Inflammatory macrophage treated with lipopolysaccharide for 4 hours (primary cell): ENCODE measurements around the gene PTPRB.

Experiments used
- DNase-seq: peaks from one replicate; pipeline ENCODE4 v3.0.0-alpha.2; 2020

PTPRB gene

GRCh38 chr12:70637303-70638085, at the start of gene PTPRB:
Gene PTPRB (minus strand): TSS chr12:70637429. CDS start chr12:70637395, 34 bp downstream.
- no peak for DNase-seq

DNA sequence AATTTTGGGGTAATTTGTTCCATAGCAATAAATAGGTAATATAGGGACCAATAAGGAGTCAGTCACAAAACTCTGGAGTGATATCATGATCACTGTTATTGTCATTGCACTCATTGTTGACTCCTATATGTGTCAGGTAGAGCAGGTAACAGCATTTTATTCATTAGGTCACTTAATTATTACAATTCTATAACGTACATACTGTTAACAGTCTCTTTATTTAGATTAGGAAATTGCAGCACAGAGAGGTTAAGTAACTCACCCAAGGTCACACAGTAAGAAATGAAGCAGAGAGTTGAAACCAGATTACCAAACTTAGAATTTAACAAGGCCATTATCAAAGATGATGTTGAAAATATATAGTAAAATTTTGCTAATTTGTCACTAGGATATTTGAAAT, 49.7 kb upstream of the PTPRB start:
- DNase-seq = no peak

GRCh38 chr12:70686299-70686698, 49.1 kb upstream of the PTPRB start:
- no peak for DNase-seq

DNA sequence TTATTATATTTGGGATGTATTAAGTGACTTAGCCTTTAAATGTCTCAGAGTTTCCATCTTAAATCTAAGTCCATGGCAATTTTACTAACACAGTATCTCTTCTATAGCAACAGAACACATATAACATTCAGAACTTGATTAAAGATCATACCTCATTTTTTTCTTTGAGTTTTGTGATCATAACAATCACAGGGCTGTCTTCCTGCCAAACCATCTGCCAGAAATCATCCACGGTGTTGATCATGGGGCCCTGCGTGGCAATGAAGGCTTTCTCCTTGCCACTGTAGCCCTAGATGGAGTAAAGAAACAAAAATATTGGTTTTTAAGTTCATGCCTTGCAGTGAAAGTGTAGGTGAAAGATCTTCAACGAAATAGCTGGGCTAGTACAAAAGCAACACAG, 46.7 kb upstream of the PTPRB start:
- no peak for DNase-seq

GRCh38 chr12:70671698-70672097, 34.5 kb upstream of the PTPRB start:
- DNase-seq = no peak

DNA sequence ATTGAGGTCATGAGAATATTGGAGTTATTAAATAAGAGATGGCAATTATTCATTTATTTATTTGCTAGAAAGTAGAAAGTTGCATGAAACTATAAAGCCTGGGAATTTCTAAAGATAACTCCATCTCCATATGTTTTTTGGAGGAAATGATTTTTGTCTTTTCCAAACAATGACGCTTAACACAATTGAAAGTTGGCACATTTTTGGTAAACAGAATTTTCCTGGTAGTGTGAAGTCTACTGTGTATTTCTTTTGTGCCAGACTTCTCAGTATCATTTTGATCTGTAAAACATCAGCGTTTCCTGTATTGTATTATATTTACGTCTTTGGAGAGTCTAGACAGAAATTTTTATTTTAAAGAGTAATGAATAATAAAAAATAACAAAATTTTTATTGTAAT, 33.7 kb upstream of the PTPRB start:
- no peak for DNase-seq

GRCh38 chr12:70667253-70667652, 30.0 kb upstream of the PTPRB start:
- DNase-seq = no peak

DNA sequence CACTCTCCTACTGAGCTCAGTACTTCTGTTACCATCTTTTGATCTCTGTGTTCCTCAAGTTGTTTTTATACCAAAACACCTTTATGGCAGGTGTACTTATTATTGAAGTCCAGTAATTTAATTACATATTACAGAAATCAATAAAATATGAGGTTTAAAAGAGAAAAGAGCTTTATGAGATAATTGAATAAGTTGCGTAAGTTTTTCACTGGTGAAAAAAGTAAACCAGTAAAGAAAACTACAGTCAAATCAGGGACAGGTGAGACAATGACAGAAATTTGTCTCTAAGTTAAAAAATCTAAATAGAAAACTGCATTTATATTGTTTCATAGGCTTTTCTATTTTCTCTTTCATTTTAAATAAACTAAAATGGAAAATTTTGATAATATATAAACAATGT, 29.1 kb upstream of the PTPRB start:
- DNase-seq = no peak

GRCh38 chr12:70664465-70664881, 27.2 kb upstream of the PTPRB start:
- no peak for DNase-seq

DNA sequence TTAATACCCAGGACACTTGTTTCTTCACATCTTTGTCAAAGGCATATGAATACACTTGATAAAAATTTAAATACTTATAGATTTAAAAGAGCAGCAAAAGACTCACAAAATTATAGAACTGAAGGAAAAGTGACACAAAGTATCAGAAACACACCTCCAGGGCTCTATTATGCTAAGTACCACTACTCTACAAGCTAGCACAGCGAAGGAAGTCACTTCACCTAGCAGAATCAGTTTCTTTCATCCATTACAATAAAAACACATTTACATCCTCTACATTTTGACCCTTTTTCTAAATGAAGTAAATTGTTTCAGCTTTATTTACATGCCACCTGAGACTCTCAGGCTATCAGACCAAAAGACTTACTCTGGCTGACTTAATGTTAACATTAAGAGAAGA, 26.6 kb upstream of the PTPRB start:
- DNase-seq = no peak

- peak; percentile 41 for DNase-seq
Observed at GRCh38 chr12:70661466-70662161, 24.4 kb upstream of the PTPRB start.

GRCh38 chr12:70660620-70661219, 23.5 kb upstream of the PTPRB start:
- peak; percentile 18 for DNase-seq

DNA sequence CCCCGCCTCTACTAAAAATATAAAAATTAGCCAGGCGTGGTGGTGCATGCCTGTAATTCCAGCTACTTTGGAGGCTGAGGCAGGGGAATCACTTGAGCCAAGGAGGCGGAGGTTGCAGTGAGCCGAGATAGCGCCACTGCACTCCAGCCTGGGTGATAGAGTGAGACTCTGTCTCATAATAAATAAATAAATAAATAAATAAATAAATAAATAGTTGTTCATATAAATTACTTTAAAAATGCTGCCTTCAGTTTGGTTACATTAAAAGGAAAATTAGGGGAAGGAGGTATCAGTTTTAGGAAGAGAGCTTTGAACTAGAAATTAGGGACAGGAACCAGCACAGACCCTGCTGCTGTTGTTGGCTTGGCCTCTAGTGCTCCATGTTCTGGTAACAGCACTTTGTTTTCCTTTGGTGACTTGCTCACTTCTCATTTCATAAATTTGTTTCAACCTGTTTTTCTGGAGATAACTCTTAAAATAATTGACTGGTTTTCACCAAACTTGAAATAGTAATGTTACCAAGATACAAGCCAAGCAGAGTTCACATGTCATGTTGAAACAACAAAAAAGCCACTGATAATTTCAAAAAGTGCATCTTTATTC, 22.9 kb upstream of the PTPRB start:
- no peak for DNase-seq

DNA sequence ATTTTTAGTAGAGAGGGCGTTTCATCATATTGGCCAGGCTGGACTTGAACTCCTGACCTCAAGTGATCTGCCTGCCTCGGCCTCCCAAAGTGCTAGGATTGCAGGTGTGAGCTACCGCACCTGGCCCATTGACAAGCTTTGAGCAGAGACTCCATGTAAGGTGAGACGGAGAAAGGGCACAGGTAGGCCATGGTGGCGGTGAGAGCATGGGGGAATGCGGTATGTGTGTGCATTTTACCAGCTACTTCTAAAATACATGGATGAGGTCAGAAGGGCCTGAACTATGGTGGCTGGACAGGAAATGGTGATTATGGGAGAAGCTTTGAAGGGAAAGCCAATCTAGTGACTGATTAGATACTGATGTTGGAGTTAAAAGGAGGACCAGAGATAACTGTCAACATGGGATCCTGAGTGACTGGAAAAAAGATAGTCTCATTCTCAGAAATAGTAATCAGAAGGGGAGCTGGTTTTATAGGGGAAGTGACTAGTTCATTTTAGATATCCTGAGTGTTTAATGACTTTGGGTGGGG, 21.9 kb upstream of the PTPRB start:
- DNase-seq = no peak

DNA sequence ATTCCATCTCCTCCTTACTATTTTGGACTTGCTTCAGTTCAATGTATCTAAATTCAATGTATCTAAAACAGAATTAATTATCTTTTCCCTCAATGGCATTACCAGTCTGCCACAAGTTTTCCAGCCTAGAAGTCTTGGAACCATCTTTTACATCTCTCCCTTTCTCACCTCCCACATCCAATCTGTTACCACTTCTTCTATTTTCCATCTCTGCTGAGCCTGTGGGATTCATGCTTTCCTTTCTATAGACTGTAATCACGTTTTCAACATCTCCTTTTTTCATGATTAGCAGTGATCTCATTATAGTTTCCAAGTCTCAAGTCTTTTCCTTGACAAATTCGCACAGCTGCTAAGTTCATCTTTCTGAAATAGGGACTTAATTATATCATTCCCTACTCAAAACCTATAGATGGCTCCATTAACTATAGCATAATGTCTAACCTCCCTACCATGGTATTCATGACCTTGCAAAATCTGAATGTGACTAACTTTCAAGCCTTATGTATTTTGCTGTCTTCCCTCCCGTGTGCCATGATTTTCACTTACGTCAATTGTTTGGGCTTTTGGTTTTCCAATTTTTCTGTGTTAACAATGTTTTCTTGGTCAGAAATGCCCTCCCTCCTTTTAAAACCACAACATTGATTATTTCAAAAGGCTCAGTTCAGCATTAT, 20.5 kb upstream of the PTPRB start:
- no peak for DNase-seq

DNA sequence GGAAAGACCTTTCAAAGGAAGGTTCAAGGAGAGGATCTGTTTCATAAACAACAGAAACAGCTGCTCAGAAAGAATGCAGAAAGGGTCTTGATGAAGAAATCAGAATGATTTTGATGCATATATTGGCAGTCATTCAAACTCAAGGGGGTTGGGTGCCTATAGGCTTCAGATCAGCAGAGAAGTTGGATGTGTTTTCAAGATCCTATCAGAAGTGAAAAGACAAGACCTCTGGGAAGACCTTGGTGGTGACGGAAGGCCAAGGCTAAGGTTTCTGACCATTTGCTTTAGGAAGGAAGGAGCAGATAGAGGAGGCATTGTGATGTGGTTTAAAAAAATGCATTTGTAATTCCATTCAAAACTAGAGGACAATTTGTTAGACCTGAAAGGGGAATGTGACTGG, 15.2 kb upstream of the PTPRB start:
- no peak for DNase-seq

DNA sequence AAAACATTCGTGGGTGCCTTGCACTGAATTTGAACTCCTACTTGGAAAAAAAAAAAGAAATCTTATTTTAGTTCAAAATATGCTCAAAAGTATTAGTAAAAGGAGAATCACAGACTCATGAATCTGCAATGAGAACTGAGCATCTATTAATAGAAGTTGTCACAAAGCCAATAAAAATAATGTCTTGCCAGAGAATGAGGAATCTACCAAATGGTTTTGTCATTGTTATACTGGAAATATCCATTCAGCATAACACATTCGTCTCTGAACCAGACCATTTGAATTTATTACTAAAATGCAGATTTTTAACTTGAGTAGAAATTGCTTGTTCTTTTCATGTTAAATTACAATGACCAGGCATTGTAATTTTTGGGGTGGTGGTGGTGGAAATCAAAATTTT, 11.6 kb upstream of the PTPRB start:
- DNase-seq = no peak

DNA sequence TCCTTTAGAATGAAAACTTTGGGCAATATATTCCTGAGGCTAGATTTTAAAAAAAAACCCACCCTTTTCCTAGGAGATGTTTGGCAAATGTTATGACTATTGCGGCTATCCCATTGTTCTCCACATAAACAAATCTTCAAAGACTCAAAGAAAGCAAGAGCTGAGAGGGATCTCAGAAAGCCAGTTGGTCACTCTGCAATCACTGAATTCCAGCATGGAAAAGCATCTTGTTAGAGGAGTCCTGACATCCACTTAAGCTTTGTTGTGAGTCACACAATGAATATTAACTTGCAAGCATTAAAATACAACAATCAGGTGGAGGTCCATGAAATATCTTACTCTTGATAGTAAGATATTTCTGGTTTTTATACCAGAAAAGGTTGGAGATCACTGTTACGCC, 11.0 kb upstream of the PTPRB start:
- DNase-seq = no peak

DNA sequence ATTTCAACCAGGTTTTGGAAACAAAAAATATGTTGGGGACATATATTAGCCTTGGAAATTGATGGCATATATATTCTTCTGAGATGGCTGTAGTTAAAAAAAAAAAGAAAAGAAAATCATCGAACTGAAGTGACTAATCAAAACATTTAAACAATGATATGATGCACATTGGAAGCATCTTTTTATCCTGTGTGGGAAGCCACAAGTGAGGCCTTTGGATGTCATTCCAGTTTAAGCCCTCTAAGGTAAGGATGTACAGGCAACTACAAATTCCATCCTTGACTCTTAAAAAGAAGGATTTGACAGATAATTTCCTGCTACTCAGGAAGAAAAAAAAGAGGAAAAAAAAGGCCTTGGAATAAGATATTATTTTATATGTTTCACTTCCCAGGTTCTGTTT, 9.6 kb upstream of the PTPRB start:
- no peak for DNase-seq

- peak; percentile 18 for DNase-seq
Observed at GRCh38 chr12:70645494-70646317, 8.5 kb upstream of the PTPRB start.

GRCh38 chr12:70644861-70645260, 7.6 kb upstream of the PTPRB start:
- no peak for DNase-seq

DNA sequence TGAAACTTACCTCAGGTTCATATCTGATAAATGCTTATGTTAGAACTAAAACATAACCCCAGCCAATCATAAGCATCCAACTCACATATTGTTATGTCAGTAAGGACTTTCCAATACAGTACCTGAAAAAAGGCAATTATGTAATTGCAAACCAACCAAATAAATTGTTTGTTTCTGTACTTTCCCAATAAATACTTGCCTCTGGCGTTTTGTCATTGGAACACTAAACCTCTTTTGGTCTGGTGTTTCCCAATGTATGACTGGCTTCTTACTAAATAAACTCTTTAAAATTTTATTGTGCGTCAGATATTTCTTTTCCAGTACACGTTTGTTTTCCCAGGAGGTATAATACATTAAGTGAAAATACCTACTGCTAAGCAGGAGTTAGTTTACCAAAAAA, 6.7 kb upstream of the PTPRB start:
- DNase-seq = no peak
